ENCODE results near the gene TFB2M. TPM values are rescaled to one million over a fixed set of nuclear protein-coding genes. Genes with fewer than 3 reads are reported as not detected.

The TFB2M gene
- total RNA-seq, 1 experiment from 2014 or later: 27.7 TPM

- Histone ChIP-seq H3K56ac (ENCODE audit: insufficient read length, low read depth, low read length) (no peak overlapping the region), H2BK20ac (ENCODE audit: low read depth, low read length, poor library complexity, severe bottlenecking) (no peak overlapping the region), H3K4me2 (ENCODE audit: insufficient read depth, insufficient read length, low read length) (no peak overlapping the region), H3K27me3 (ENCODE audit: insufficient read depth, low read length) (no peaks in the 10 kb centered on the region), H2AFZ (ENCODE audit: low read length) (no peak overlapping the region), H3K27ac (ENCODE audit: insufficient read length, low read depth, low read length) (no peak overlapping the region), H3K23me2 (ENCODE audit: insufficient read length, low read depth, low read length, poor library complexity, severe bottlenecking) (no peaks in the 10 kb centered on the region), H3K4me1 (ENCODE audit: insufficient read depth, low read length) (no peaks in the 10 kb centered on the region), H2BK120ac (ENCODE audit: low read depth, low read length, poor library complexity, severe bottlenecking) (no peak overlapping the region), H2BK12ac (ENCODE audit: insufficient read length, low read depth, low read length) (no peak overlapping the region), H4K91ac (ENCODE audit: insufficient read length, low read depth, low read length) (no peak overlapping the region), H3K9me3 (ENCODE audit: control insufficient read depth, low read depth, low read length) (peaks cover 5% of the 10 kb centered on the region), H3K18ac (ENCODE audit: insufficient read length, low read depth, low read length) (no peak overlapping the region), H2BK15ac (ENCODE audit: low read depth, low read length) (no peak overlapping the region), H3K79me2 (ENCODE audit: insufficient read depth, low read length) (no peaks in the 10 kb centered on the region), H4K20me1 (ENCODE audit: control insufficient read depth, insufficient read depth, insufficient read length) (no peaks in the 10 kb centered on the region), H4K5ac (ENCODE audit: insufficient read length, low read depth, low read length) (no peak overlapping the region), H4K8ac (replicated peaks; ENCODE audit: insufficient read length, low read depth, low read length) (no peak overlapping the region), H2BK5ac (ENCODE audit: insufficient read length, low read length) (no peak overlapping the region), H3T11ph (ENCODE audit: low read length) (no peak overlapping the region), H3K4ac (ENCODE audit: low read depth, low read length) (no peak overlapping the region), H3K23ac (ENCODE audit: insufficient read length, low read depth, low read length) (no peak overlapping the region), H2AK5ac (ENCODE audit: insufficient read length, low read length) (no peak overlapping the region), H3K14ac (ENCODE audit: insufficient read depth, low read length) (no peak overlapping the region; the same call in 1 of the 2 replicates), H3K79me1 (ENCODE audit: insufficient read depth, low read depth, low read length, poor library complexity, severe bottlenecking) (no peaks in the 10 kb centered on the region), H3K9ac (ENCODE audit: extremely low read depth, insufficient read length, low read length) (no peak overlapping the region)
- WGBS (ENCODE audit: extremely low coverage, insufficient read length, low lambda C conversion rate): no CpG with 5 or more reads among the region's 7 CpGs
- Mint-ChIP-seq H3K9me3 (peaks cover 38 to 41% of the 10 kb centered on the region in 2 experiments), H3K27me3 (ENCODE audit: low read depth) (peaks cover 7% of the 10 kb centered on the region), H3K4me1 (no peaks in the 10 kb centered on the region), H3K36me3 (ENCODE audit: insufficient read depth in 1 of 3, low read depth in 3 of 3) (peaks cover 3 to 13% (median 3%) of the 10 kb centered on the region in 3 experiments; a peak in 3 of 7 replicates), H3K4me3 (no peak overlapping the region), H3K27ac (no peak overlapping the region)
- DNase-seq: no peak
- no peak for TF ChIP-seq CTCF (conservative IDR thresholded peaks at IDR 0.05)
Observed at GRCh38 chr1:246513619-246514343, 52.3 kb downstream of the TFB2M start.

Data from H9 (cell line).